DMS53 treated with DMSO at 0.1 percent for 48 hours (cell line): ENCODE results near the gene NFIC.

Source experiments
- DNase-seq: peaks from one replicate; lab custom pipeline; 2025; ENCODE audit not compliant: unreplicated experiment; lab: John Stamatoyannopoulos, UW

Gene NFIC

DNA sequence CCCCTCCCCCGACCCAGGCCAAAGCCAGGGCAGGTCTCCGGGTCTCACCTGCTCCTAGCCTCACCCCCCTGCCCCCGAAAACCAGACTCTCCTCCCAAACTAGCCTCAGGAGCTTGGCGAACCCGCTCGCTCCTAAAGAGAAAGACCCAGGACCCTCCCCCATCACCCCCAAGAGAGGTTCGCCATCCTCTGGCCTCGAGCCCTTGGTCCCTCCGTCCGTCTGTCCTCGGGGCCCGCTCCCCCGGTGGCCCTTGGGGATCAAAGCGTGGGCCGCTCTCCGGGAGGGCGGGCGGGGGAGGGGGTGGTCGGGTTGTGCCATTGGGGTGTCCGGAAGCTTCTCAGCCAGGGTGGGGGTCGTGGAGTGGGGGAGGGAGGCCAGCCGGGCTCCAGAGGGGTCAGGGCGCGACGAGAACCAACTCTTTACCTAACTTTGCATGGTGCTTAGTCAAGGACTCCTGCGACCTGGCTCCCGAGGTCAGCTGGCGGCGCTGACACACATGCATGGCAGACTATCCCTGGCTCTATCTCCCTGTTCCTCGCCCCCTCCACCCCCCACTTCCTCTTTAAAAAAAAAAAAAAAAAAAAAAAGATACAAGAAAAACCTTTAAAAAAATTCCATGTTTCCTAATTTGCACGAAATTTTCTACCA is 98.3 kb downstream of the NFIC start:
- no peak for DNase-seq

DNA sequence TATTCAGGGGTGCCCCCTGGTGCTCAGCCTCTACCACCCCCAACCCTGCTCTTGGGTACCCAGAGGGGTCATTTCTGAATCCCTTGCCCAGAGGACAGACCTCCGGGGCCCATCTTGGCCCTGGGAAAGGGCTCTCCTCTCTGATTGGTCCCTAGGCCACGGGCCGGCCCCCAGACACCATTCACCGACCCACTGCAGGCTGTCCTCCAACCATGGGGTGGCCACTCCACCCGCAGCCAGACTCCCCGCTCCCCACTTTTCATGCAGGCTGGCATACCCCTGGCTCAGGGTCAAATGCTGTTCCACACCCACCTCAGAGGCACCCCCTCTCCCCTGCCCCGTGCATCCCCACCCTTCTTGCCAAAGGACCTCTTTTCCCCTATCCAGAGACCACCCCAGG is 99.2 kb downstream of the NFIC start:
- no peak for DNase-seq

DNA sequence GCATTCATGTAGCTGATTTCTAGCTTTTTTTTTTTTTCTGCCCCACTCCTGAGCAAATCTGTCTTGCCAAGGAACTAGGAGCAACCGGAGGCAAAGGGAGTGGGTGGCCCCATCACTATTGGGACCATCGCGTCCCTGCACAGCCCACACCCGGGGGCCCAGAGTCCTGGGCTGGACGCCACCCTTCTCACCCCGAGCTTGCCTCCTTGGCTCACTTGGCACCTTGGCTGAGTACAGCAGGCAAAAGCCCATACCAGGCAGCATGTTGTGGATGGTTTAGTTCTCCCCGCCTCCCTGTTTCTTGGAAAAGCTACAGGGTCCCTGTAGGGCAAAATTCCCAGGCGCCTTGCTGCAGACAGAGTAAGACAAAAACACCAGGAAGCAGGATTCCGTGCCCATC is 100.3 kb downstream of the NFIC start:
- no peak for DNase-seq

DNA sequence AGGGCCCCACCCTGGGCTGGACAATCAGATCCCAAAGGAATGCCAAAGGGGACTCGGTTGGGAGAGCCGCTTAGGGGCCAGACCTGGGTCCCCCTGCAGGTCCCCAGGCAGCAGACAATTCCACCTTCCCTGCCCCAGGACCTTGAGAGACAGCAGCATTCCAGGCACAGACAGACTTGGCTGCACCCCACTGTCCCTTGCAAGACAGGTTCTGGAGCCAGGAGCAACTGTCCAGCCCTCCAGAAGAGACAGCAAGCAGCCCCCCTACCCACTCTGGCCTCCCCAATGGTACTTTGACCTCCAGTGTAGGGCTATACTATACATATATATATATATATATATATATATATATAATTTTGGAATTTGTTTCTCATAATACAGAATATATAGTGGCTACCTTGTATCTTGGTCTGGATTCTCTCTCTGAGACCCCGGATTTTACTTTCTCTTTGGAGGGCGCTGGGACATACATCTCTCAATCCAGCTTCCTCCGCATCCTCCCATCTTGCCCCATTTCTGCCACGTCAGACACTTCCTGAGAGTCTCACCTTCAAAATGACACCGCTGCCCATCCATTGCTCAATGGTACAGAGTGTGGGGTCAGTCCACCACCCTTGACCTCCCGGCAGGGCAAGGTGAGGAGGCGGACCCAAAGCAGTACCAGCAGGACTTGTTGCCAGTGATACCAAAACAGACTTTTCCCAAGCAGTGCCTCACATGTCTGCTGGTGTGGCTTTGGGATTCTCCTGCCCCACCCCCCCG is 101.2 kb downstream of the NFIC start:
- no peak for DNase-seq

DNA sequence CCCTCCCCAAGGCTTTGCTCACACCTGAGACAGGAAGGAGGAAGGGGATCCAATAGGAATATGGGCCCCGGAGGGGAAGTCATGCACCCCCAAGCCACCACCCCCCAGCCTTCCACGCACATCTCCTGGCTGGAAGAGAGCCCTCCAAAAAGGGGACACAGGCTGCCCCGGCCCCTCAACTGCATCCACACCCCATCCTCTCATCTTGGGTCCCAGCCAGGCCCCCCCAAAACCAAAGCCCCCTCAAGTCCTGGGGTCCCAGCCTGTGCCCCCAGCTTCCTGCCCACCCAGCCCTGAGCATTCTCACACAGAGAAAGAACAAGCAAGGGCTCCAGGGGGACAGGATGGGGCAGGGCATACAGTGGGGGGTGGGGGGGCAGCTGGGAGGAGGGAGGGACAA is 101.8 kb downstream of the NFIC start:
- DNase-seq, result no peak

DNA sequence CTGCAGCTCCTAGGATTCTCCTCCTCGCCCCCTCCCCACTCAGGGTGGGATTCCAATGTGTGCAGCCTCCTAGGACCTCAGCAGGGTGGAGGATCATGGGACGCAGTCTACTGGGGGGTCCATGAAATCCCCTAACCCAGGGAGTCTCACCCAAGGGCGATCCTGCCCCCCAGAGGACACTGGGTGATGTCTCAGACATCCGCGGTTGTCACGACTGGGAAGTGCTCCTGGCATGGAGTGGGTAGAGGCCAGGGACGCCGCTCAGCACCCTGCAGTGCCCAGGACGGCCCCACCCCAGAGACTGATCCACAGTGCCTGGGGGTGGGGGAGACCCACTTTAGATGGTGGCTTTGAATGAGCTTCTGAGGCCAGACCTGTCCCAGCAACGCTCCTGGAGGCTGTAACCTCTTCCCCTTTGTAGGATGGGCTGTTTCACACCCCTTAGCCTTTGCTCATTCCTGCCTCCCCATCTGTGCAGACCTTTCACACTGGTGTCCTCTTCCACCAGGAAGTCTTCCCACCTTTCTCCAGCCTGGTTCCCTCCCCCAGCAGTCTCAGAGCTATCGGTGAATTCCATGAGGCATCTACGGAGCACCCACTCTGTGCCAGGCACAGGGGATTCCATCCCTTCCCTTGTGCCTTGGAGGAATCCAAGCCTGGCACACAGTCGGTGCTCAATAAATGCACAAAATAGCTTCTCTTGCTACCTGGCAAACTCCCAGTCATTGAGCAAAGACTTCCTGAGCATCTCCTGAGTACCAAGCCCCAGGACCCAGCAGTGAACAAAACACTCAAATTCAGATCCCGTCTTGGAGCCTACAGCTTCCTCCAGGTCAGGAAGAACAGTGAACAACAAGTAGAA is 103.5 kb downstream of the NFIC start:
- DNase-seq, result no peak

DNA sequence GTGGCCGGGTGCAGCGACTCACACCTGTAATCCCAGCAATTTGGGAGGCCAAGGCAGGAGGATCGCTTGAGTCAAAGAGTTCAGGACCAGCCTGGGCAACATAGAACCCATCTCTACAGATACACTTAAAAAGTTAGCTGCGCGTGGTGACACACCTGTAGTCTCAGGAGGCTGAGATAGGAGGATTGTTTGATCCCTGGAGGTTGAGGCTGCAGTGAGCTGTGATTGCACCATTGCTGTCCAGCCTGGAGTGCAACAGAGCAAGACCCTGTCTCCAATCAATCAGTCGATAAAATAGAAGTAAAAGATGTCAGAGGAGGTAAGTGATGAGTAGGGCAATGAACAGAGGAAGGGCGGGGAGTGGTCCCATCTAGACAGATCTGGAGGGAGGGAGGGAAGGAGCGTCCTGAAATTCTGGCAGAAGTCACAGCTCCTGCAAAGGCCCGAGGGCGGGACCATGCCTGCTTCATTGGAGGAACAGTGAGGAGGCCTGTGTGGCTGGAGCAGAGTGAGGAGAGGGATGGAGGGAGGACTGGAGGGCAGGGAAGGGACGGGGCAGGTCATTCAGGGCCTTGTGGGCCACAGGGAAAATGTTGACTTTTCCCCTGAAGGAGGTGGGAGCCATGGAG is 104.2 kb downstream of the NFIC start:
- no peak for DNase-seq

- no peak for DNase-seq
Measured at GRCh38 chr19:3471954-3472655, 105.7 kb downstream of the NFIC start.

DNA sequence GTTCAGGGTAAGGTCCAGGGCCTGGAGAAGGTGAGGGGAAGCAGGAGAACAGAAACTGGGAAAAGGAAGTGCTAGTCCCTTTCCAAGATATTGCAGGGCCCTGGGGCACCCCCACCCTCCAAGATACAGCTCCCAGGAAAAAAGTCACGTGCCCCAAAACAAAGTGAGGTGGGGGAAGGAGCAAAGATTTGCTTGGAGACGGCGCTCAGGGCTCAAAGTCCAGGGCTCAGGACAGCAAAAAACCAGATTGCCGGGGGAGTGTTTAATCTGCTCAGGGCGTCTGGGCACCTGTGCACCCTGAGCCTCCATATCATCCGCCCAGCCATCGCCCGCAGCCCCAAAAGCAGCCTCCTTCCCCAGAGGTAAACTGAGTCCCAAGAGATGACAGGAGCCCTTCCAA is 107.6 kb downstream of the NFIC start:
- DNase-seq, result no peak

- DNase-seq, result no peak
Measured at GRCh38 chr19:3474614-3475013, 108.2 kb downstream of the NFIC start.

DNA sequence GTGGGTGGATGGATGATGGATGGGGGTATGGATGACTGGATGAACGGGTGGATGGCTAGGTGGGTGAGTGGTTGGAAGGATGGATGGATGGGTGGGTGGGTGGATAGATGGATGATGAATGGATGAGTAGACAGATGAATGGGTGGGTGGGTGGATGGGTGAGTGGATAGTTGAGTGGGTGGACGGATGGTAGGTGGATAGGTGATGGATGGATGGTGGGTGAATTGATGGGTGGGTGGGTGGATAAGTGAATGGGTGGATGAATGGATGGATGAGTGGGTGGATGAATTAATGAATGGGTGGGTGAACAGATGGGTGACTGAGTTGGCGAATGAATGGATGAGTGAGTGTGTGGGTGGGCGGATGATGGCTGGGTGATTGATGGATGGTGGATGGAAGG is 109.1 kb downstream of the NFIC start:
- no peak for DNase-seq

GRCh38 chr19:3476830-3477229 is 110.4 kb downstream of the NFIC start:
- no peak for DNase-seq

DNA sequence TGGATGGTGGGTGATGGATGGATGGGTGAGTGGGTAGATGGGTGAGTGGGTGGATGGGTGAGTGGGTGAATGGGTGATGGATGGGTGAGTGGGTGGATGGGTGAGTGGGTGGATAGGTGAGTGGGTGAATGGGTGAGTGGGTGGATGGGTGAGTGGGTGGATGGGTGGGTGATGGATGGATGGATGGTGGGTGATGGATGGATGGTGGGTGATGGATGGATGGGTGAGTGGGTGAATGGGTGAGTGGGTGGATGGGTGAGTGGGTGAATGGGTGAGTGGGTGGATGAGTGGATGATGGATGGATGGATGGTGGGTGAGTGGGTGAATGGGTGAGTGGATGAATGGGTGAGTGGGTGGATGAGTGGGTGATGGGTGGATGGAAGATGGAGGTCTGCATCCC is 111.1 kb downstream of the NFIC start:
- no peak for DNase-seq

GRCh38 chr19:3477951-3478350 is 111.6 kb downstream of the NFIC start:
- DNase-seq, result no peak

GRCh38 chr19:3478409-3479176 is 112.2 kb downstream of the NFIC start:
- DNase-seq, result no peak

DNA sequence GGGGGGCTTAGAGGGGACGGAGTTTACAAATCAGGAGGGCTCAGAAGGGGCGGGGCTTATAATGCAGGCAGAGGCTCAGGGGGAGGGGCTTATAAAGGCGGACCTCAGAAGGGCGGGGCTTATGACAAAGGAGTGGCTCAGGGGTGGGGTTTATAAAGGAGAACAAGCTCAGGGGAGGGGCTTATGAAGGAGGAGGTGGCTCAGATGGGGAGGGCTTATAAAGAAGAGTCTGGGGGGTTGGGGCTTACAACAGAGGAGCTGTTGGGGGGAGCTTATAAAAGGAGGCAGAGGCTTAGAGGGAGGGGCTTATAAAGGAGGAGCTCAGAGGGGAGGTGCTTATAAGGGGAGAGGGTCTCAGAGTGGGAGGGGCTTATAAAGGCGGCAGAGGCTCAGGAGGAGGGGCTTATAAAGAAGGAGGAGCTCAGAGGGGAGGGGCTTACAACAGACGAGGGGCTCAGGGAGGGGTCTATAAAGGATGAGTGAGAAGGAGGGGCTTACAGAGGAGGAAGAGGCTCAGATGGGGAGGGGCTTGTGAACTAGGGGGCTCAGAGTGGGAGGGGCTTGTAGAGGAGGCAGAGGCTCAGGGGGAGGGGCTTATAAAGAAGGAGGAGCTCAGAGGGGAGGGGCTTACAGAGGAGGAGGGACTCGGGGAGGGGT is 112.9 kb downstream of the NFIC start:
- DNase-seq, result no peak

DNA sequence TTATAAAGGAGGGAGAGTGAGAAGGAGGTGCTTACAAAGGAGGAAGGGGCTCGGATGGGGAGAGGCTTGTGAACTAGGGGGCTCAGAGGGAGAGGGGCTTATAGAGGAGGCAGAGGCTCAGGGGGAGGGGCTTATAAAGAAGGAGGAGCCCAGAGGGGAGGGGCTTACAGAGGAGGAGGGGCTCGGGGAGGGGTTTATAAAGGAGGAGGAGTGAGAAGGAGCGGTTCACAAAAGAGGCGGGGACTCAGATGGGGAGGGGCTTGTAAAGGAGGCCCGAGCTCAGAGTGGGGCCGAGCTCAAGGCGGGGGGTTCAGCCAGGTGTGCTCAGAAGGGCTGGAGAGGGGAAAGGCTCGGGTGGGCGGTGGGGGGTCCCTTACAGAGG is 113.4 kb downstream of the NFIC start:
- no peak for DNase-seq

- no peak for DNase-seq
Measured at GRCh38 chr19:3480383-3481091, 114.2 kb downstream of the NFIC start, which contains the start of gene SMIM24. TSS of gene SMIM24 (minus strand) at chr19:3480525. CDS start at chr19:3480463, 62 bp downstream.
